ENCODE results near the gene IMPG2. TPM values are rescaled to one million over a fixed set of nuclear protein-coding genes. Genes with fewer than 3 reads are reported as not detected.

Gene IMPG2
- total and polyA plus RNA-seq, 2 donors (not counting 1 experiment from before 2014, with no cell fraction given), result 0.11 to 0.33 TPM

DNA sequence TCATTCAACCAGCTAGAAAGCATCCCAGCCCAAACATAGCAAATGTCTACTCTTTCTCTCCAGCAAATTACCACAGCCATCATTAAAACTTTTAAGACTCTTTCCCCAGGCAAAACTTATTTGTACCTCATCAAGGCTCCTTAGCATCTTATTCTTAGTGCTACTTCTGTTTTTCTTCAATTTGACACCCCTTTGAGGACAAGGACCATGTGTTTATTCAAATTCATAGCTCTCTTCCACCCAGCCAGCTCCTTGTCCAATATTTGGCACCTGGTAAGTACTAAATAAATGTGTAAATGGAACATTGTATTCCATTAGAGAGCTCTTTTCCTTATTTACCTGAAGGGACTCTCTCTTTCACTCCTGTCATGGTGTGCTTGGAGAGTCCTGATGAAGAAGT is 89.8 kb downstream of the IMPG2 start:
- H3K9me3 ChIP-seq (ENCODE audit: control insufficient read depth, insufficient read depth, low read depth, low read length), result no peaks in the 10 kb centered on the region
- no peak for TF ChIP-seq EZH2 (IDR thresholded peaks at IDR 0.05; ENCODE audit: low read length, missing control alignments)
- TF ChIP-seq, protein P1, sequence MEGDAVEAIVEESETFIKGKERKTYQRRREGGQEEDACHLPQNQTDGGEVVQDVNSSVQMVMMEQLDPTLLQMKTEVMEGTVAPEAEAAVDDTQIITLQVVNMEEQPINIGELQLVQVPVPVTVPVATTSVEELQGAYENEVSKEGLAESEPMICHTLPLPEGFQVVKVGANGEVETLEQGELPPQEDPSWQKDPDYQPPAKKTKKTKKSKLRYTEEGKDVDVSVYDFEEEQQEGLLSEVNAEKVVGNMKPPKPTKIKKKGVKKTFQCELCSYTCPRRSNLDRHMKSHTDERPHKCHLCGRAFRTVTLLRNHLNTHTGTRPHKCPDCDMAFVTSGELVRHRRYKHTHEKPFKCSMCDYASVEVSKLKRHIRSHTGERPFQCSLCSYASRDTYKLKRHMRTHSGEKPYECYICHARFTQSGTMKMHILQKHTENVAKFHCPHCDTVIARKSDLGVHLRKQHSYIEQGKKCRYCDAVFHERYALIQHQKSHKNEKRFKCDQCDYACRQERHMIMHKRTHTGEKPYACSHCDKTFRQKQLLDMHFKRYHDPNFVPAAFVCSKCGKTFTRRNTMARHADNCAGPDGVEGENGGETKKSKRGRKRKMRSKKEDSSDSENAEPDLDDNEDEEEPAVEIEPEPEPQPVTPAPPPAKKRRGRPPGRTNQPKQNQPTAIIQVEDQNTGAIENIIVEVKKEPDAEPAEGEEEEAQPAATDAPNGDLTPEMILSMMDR (conservative IDR thresholded peaks at IDR 0.05 in 1 of 2, IDR thresholded peaks at IDR 0.05 in 1 of 2; ENCODE audit: low read depth in 1 of 2, low read length in 2 of 2), result no peak
- DNase-seq (ENCODE audit: low read depth in 2 of 2), result no peak

DNA sequence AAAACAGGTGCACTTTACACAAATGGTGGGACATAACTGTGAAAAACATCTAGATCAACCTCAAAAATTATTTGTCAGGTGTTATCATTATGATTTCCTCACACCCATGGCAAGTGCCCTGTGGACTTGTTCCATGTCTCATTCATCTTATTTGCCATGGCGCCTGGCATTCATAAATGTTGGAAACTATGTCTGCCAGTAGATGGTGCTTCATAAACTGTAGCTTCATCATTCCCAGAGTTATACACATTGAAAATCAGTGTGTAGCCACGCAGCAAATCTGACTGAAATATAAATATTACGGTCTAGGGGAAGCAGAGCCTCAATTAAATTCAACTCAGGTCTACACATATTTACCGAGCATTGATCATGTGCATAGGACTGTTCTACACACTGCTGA is 90.7 kb downstream of the IMPG2 start:
- H3K36me3 ChIP-seq (ENCODE audit: control insufficient read depth, insufficient read depth, low read length), result no peaks in the 10 kb centered on the region
- no peaks in the 10 kb centered on the region for H3K9me3 ChIP-seq (ENCODE audit: control insufficient read depth, insufficient read depth, low read depth, low read length)
- H3K27ac ChIP-seq (ENCODE audit: insufficient read depth, low read length), result no peak overlapping the region
- H3K79me2 ChIP-seq (ENCODE audit: control insufficient read depth, insufficient read depth, low read length), result no peaks in the 10 kb centered on the region
- no peak overlapping the region for H3K4me3 ChIP-seq (replicated peaks in 1 of 4; ENCODE audit: control extremely low read depth in 1 of 4, insufficient read depth in 1 of 4, low read depth in 3 of 4, low read length in 4 of 4)
- no peak overlapping the region for H3K9ac ChIP-seq (ENCODE audit: insufficient read depth, low read length)
- H3K27me3 ChIP-seq (ENCODE audit: control insufficient read depth, insufficient read depth, low read length), result no peaks in the 10 kb centered on the region
- TF ChIP-seq, protein P1 (conservative IDR thresholded peaks at IDR 0.05 in 1 of 2, IDR thresholded peaks at IDR 0.05 in 1 of 2; ENCODE audit: low read depth in 1 of 2, low read length in 2 of 2), result peak in 1 of 2 donors; percentile 13
- no peak for TF ChIP-seq EZH2 (IDR thresholded peaks at IDR 0.05; ENCODE audit: low read length, missing control alignments)
- H4K20me1 ChIP-seq (ENCODE audit: control insufficient read depth, extremely low read depth, insufficient read depth, low read length), result no peaks in the 10 kb centered on the region
- peak in 1 of 2 donors; percentile 15 for DNase-seq (ENCODE audit: low read depth in 2 of 2)
- no peak overlapping the region for H2AFZ ChIP-seq (ENCODE audit: low read length)
- H3K4me1 ChIP-seq (ENCODE audit: control insufficient read depth, extremely low read depth, insufficient read depth, low read length), result no peaks in the 10 kb centered on the region
- H3K4me2 ChIP-seq (ENCODE audit: extremely low read depth, insufficient read depth, low read length), result no peak overlapping the region

More for the DNA sequence above, 89.8 kb downstream of the IMPG2 start:
- no peaks in the 10 kb centered on the region for H3K36me3 ChIP-seq (ENCODE audit: control insufficient read depth, insufficient read depth, low read length)
- H3K27ac ChIP-seq (ENCODE audit: insufficient read depth, low read length), result no peak overlapping the region
- H3K4me3 ChIP-seq (replicated peaks in 1 of 4; ENCODE audit: control extremely low read depth in 1 of 4, insufficient read depth in 1 of 4, low read depth in 3 of 4, low read length in 4 of 4), result no peak overlapping the region
- H3K27me3 ChIP-seq (ENCODE audit: control insufficient read depth, insufficient read depth, low read length), result no peaks in the 10 kb centered on the region
- no peak overlapping the region for H2AFZ ChIP-seq (ENCODE audit: low read length)
- H3K79me2 ChIP-seq (ENCODE audit: control insufficient read depth, insufficient read depth, low read length), result no peaks in the 10 kb centered on the region
- H3K9ac ChIP-seq (ENCODE audit: insufficient read depth, low read length), result no peak overlapping the region
- no peaks in the 10 kb centered on the region for H4K20me1 ChIP-seq (ENCODE audit: control insufficient read depth, extremely low read depth, insufficient read depth, low read length)
- no peaks in the 10 kb centered on the region for H3K4me1 ChIP-seq (ENCODE audit: control insufficient read depth, extremely low read depth, insufficient read depth, low read length)
- no peak overlapping the region for H3K4me2 ChIP-seq (ENCODE audit: extremely low read depth, insufficient read depth, low read length)

- no peaks in the 10 kb centered on the region for H3K4me1 ChIP-seq (ENCODE audit: control insufficient read depth, extremely low read depth, insufficient read depth, low read length)
- no peak overlapping the region for H3K27ac ChIP-seq (ENCODE audit: insufficient read depth, low read length)
- H2AFZ ChIP-seq (ENCODE audit: low read length), result no peak overlapping the region
- H4K20me1 ChIP-seq (ENCODE audit: control insufficient read depth, extremely low read depth, insufficient read depth, low read length), result no peaks in the 10 kb centered on the region
- TF ChIP-seq EZH2 (IDR thresholded peaks at IDR 0.05; ENCODE audit: low read length, missing control alignments), result no peak
- no peak overlapping the region for H3K9ac ChIP-seq (ENCODE audit: insufficient read depth, low read length)
- no peaks in the 10 kb centered on the region for H3K9me3 ChIP-seq (ENCODE audit: control insufficient read depth, insufficient read depth, low read depth, low read length)
- no peak overlapping the region for H3K4me2 ChIP-seq (ENCODE audit: extremely low read depth, insufficient read depth, low read length)
- no peak for DNase-seq (ENCODE audit: low read depth in 2 of 2)
- H3K4me3 ChIP-seq (replicated peaks in 1 of 4; ENCODE audit: control extremely low read depth in 1 of 4, insufficient read depth in 1 of 4, low read depth in 3 of 4, low read length in 4 of 4), result no peak overlapping the region
- H3K27me3 ChIP-seq (ENCODE audit: control insufficient read depth, insufficient read depth, low read length), result no peaks in the 10 kb centered on the region
- no peaks in the 10 kb centered on the region for H3K36me3 ChIP-seq (ENCODE audit: control insufficient read depth, insufficient read depth, low read length)
- H3K79me2 ChIP-seq (ENCODE audit: control insufficient read depth, insufficient read depth, low read length), result no peaks in the 10 kb centered on the region
These were observed 91.9 kb downstream of the IMPG2 start for GRCh38 chr3:101228441-101228840.

Data from fibroblast of lung (primary cell).